HG03095 (cell line): ENCODE measurements around the gene BBS2.

Experiments used
- ATAC-seq: cut with Tn5 transposase; IDR thresholded peaks from one replicate; pipeline ENCODE4 v1.9.1; 2021; ENCODE audit warnings: moderate library complexity; ENCODE audit not compliant: unreplicated experiment

The BBS2 gene, protein sequence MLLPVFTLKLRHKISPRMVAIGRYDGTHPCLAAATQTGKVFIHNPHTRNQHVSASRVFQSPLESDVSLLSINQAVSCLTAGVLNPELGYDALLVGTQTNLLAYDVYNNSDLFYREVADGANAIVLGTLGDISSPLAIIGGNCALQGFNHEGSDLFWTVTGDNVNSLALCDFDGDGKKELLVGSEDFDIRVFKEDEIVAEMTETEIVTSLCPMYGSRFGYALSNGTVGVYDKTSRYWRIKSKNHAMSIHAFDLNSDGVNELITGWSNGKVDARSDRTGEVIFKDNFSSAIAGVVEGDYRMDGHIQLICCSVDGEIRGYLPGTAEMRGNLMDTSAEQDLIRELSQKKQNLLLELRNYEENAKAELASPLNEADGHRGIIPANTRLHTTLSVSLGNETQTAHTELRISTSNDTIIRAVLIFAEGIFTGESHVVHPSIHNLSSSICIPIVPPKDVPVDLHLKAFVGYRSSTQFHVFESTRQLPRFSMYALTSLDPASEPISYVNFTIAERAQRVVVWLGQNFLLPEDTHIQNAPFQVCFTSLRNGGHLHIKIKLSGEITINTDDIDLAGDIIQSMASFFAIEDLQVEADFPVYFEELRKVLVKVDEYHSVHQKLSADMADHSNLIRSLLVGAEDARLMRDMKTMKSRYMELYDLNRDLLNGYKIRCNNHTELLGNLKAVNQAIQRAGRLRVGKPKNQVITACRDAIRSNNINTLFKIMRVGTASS

DNA sequence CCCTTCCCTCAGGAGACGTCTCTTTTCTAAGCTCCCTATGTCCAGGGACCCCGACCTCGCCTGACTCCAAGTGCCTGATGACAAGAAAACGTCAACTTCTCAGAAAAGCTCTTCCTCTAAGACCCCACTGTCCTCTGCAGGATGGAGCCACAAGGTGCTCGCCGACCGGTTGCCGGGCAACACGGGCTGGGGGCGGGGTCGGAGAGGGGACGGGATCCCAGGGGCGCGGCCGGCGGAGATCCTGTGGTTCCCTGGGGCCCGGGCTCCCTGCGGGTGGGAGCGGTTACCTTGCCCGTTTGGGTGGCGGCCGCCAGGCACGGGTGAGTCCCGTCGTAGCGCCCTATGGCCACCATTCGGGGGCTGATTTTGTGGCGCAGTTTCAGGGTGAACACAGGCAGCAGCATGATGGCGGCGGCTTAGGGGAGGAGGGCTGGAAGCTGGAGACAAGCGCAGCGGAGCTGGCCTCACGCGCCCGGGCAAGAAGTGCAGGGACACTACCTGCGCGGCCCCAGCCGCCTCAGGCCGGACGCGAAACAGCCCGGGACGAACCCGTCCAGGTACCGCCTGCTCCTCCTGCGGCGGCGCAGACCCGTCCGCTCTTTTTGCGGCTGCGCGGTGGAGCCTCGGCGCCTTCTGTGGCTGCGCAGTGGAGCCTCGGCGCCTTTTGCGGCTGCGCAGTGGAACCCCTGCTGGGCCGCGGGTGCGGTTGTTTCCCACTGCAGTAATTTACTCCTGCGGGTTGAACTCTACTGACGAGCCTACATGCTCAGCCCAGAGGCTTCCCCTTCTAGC is at the start of gene BBS2:
Gene BBS2 (minus strand): TSS at position 566 of the 792 bp plus-strand sequence. CDS start 162 bp downstream, at position 404.
- ATAC-seq: peak; percentile 83

DNA sequence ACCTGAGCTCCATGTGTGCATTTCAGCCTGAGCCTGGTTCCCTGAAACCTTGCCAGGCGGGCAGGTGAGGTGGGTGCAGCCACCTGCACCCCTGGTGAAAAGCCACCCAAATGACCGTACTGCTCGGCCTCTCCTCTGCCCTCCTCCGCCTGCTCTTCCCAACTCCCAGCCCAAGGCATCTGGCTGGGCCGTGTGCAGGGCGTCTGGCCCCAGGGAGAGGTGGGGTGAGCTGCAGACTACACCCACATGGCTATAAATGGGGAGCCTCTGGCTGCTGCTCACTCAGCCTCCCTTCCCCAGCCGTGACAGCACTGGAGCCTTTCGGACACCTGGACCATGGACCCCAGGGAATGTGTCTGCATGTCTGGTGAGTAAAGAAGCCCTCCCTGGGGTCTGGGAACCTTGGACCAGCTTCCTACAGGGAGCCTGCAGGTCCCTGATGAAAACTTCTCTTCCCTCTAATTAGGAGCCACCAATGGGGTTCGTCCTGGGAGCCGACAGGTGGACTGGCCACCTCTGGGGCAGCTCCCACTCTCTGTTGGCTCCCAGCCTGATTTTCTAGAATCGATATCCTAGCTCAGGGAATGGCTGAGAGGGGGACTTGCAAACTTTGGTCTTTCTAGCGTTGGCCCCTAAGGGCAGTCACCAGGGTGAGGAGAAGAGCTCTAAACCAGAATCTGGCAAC is 45.1 kb upstream of the BBS2 start, which contains the start of gene MT4:
Gene MT4 (plus strand): TSS at position 281 of the 685 bp plus-strand sequence. CDS start 56 bp downstream, at position 337.
- no peak for ATAC-seq

DNA sequence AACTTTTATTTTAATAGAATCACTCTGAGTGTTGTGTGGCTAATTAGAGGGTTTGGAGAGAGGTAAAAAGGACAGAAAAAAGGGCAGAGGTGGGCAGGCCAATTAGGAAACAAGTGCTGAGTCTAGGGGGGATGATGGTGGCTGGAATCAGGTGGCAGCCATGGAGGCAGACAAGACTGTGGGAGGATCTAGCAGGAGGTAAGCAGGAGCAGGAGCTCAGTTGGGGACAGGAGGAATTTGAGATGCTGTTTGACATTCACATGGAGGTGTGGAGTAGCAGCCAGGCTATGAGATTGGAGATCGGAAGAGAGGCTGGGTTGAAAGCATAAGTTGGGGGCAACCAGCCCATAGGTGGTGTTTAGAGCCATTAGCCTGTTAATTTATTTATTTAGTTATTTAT is 41.3 kb upstream of the BBS2 start:
- ATAC-seq: no peak

DNA sequence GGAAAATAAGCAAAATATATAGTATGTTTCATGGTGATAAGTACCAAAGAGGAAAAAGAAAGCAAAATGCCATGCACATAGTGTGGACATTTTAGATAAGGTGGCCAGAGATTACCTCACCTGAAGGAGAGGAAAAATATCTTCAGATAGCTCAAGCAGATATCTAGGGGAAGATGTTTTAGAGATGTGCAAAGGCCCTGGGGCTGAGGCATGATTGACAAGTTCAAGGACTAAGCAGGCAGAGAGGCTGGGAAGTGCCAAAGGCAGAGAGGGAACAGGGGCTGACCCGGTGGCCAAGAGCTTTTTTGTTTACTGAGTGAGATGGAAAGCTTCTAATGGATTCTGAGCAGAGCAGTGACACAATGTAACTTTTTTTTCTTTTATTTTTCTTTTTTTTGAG is 40.6 kb upstream of the BBS2 start:
- no peak for ATAC-seq

DNA sequence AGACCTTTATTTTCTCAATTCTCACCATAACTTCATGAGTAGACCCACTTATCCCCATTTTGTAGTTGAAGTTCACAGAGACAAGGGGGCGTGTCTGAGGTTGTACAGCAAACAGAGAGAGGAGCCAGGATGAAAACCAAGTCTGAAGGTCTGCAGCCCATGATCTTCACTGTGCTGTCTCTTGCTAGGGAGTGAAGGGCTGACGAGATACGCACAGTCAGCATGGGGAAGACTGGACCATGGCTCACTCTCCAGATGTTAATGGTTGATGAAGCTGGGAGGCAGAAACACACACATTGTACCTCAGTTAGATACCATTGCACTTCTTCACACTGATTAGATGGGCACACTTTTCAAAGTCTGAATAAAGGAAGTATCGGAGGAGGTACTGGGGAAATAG is 39.3 kb upstream of the BBS2 start:
- ATAC-seq: no peak

DNA sequence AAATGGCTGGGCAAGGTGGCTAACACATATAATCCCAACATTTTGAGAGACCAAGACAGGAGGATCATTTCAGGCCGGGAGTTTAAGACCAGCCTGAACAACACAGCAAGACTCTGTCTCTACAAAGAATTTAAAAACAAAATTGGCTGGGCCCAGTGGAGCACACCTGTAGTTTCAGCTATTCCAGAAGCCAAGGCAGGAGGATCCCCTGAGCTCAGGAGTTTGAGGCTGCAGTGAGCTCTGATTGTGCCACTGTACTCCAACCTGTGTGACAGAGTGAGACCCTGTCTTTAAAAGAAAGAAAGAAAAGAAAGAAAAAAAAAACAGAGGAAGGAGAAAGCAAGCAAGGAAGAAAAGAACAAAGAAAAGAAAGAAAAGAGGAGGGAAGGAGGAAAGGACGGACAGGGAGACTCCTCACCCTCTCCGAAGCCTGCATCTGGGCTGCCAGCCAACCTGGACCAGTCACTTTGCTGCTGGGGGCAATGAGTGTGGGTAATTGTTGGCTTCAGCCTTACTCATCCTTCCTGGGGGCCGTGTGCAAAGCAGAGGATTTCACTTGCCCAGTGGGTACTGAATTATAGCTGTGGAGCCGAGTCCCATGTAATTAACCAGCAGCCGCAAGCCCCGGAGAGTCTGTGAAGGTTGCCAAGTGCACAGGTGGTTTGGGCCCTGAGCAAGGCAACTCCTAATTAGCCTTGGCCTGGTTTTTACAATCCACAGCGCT is 38.4 kb upstream of the BBS2 start:
- no peak for ATAC-seq

DNA sequence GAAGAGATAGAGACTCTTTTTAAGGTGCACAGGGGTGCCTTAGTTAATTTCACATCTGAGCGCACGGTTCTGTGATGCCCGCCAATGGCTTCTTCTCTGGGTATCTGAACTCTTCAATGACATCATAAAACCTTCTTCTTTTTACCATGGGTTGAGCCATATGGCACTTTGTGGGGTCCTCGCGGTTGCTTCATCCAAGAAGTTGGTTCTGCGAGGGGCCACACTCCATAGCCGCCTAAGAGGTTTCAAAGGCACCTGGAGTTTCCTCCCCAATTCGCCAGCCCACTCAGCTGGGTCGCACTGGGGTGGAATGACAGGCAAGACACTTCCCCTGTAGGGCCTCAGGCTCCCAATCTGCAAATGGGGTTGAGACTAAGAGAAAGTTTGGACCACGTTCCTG is 34.6 kb upstream of the BBS2 start:
- ATAC-seq: no peak

DNA sequence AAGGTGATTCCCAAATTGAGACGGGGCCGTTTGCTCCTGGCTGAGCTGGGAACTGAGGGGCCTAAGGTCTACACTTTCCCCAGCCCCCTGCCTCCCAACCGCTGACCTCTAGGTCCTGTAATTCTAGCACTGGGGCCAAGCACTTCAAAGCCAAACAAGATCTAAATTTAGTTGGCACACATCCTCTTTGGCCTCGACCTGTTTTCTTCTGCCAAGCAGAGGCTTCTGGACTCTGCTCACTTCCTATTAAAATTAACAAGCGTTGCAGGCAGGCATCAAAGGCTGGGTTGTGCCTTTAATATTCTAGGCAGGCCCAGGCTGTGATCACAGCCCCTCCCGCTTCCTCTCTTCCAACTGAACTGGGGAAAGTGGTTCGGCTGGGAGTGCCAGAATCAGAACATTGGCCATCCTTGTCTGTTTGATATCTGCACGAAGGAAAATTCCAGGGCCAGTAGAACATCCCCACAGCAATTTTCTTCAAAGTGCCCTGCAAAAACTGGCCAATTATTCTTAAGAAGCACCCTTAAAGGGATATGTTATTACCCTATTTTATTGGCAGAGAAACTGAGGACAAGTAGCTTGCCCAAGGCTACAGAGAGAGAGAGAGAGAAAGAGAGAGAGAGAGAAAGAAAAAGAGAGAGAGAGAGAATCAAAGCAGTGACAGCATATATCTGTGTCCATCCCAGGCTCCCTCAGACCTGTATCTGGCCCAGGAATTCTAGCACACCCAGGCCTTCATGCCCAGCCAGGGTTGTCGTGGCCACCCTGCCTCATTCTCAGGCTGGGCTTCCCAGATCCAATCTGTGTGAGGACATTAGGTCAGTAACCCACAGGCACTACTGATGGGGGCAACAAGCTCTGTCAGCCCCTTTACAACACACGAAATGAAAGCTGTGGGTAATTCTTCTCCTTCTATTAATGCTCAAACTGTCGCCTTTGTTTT is 32.2 kb upstream of the BBS2 start:
- ATAC-seq: no peak

DNA sequence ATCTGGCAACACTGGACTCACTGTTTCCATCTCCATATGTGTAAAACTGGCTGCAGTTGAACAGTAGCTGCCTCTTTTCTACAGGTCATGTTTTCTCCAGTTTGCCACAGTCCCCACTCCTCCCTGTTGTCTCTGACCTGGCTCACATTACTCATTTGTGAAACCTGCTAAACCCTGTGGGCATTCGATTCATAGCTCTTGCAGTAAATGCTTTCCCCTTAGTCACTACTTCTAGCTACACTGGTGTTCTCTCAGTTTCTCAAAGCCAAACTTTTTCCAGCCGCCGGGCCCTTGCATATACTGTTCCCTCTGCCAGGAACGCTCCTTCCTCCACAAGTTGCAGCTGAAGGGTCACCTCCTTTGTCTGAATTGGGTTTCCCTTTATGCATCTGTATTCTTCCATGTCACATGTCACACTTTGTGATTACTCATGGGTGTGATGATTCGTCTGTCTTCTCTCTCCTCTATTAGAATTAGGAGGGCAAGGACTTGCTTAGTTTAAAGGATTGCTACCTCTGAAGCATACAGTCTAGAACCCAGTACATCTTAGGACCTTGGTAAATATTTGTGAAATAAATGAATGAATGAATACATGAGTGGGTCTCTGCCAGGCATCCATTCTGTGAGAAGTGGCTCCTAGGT is 30.0 kb upstream of the BBS2 start:
- no peak for ATAC-seq

DNA sequence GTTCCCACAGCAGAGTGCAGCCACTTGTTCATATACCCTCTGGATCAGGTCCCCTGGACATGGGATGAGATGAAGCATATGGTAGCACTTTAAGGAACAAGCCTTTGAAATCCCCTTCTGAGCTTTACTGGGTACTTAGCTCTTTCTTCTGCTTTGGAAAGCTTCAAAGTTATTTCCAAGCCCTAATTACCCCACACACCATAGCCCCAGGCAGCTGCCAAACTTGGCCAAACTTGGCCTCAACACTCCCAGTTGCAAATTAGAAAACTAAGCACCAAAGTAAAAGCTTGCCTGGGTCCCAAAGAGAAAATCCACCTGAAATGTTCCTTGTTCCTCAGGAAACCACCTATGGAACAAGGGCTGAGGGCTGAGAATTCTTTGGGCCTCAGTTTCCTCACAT is 29.3 kb upstream of the BBS2 start:
- ATAC-seq: no peak

DNA sequence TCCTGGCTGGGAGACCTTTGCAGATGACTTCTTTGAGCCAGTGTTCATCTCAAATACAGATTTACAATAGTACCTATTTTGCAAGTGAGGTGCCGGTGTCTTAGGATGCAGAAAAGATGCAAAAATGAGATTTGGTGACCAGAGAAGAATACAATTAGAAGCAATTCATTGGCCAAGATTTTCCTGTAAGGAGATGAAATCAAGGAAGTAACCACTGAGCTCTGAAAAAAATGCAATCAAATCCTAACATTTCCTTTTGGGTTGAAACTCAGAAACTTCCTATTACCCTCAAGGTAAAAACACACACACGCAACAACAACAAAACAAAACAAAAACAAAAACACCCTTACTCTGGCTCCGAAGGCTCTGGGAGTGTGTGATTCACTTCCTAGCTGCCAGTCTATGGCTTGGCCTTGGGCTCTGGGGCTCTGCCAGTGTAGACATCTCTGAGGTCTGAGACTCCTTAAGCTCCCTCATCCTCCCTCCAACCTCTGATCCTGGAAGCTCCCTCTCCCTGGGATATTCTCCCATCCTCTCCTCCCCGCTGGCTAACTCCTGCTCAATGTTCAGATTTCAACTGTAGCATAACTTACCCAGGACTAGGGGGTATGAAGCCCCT is 28.2 kb upstream of the BBS2 start:
- ATAC-seq: no peak

DNA sequence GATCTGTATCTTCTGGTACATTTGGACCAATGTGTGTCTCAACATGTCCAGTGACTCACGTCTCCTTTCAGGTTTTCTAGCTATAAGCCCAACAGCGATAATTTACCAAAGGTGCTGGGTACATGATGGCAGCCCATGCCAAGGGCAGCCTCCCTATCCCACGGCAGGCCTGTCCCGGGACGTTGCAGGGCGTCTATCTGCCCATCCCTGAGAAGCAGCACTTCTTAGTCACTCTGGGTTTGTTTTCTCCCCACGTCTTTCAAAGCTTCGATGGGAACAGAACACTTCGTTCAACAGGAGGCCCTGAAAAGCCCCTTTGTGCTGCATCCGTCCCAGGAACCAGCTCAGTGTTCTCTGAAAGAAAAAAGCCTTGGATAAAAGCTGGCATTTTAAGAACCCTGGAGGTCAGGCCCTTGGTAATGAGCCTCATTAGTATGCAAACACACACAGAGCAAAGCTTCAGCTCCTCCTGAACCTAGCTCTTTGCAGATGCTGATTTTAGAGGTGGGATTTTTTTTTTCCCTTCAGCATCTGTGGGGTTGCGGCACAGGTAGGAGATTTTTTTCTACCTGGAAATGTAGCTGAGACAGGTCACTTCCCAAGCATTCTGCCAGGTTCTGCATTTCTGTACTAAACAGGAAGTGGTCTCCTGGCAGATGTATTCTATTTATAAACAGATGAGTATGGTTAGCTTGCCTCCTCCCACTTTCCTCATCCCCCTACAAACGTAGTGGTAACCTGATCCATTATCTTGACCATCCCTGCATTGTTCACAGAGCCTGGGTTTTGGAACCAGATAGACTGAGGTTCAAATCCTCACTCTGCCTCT is 27.5 kb upstream of the BBS2 start:
- ATAC-seq: no peak

DNA sequence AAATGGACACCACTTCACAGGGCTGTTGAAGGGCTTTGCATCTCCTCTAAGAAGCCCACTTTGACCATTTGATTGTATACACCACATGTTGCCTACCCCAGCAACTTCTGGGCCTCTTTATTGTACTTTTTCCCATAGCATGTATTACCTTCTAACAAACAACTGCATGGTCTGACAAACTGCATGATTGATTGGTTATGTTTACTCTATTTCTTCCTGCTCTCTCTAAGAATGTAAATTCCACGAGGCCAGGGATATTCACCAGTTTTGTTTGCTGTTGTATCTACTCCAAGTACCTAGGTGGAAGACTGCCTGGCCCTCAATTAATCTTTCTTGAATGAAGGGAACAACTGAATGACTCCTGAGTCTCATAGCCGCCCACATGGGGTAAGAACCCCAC is 22.2 kb upstream of the BBS2 start:
- ATAC-seq: no peak

DNA sequence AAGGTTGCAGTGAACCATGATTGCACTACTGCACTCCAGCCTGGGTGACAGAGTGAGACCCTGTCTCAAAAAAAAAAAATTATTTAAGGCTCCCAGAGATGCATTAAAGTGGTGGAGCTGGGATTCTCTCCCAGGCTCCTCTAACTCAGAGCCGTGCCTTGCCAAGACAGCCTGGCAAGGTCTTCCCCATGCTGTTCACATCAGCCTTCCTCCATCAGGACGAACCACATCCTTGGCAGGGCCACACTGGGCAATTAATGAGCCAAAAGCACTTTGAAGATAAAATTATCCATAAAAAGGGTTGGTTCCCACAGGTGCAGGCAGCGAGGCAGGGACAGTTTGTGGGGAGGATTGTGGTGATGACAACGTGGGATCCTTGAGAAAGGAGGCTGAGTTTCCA is 19.8 kb upstream of the BBS2 start:
- ATAC-seq: no peak

DNA sequence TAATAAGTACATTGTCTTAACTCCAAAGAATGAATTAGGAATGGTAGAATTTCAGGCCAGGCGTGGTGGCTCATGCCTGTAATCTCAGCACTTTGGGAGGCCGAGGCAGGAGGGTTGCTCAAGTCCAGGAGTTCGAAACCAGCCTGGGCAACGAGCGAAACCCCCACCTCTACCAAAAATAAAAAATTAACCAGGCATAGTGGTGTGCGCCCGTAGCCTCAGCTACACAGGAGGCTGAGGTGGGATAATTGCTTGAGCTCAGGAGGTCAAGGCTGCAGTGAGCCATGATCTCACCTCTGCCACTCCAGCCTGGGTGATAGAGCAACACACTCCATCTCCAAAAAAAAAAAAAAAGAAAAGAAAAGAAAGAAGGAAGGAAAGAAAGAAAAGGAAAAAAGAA is 18.5 kb upstream of the BBS2 start:
- ATAC-seq: no peak

DNA sequence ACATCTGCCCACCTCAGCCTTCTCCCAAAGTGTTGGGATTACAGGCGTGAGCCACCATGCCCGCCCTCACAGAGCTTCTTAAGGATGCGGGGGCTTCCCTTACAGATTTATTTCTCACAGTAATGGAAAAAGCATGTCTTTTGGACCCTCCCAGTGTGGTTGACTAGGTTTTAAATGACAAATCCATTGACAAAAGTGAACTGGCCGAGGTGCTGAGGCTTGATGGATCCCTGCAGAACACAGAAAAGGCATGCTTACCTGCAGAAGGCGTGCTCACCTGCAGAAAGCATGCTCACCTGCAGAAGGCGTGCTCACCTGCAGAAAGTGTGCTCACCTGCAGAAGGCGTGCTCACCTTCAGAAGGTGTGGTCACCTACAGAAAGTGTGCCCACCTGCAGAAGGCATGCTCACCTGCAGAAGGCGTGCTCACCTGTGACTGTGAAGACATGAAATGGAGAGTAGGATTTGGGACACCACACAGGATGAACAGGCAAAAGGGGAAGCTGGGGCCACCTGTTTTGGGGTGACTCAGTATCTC is 15.1 kb upstream of the BBS2 start:
- no peak for ATAC-seq

DNA sequence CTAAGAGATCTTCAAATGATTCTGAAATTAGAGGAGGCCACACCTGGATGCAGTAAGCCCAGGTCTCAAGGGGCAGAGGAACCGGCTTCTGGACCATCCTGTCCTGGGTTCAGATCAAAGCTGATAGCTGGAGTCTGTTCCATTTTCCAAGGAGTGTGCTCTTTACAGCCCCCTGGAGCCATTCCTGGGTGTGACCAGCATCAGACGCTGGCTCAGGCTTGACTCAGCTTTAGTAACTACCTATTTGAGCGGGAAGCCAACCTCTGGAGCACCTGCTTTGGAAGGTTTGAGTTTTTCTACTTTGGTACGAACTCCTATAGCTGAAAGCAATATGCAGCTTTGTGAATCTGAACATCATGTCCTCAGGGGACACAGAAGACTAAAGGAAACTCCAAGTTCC is 12.9 kb upstream of the BBS2 start:
- ATAC-seq: no peak
